Prostate gland (tissue), 2 donors: Measurements from ENCODE around the gene CYTH4. TPM values are rescaled to one million over a fixed set of nuclear protein-coding genes. Genes with fewer than 3 reads are reported as not detected.

Experiments
- DNase-seq: peaks from one replicate; pipeline ENCODE4 v3.0.0-alpha.2; 2019; ENCODE audit warnings: low spot score
- H3K27ac ChIP-seq, 2 donors: fragments of 200-600 bp; sonication (generic); 2 replicates each; pipeline ENCODE4 v1.5.1; 2017 to 2019
- H3K27me3 ChIP-seq: fragments of 200-600 bp; sonication (generic); replicated peaks from 2 replicates; pipeline ENCODE4 v1.5.1; 2019; ENCODE audit not compliant: insufficient read depth
- H3K36me3 ChIP-seq, 2 donors: fragments of 200-600 bp; sonication (generic); 1 replicate in 1 of 2; 2 replicates in 1 of 2; pipeline versions ENCODE4 v1.5.1 to v1.8.1; 2017 to 2019
- H3K4me1 ChIP-seq: fragments of 200-600 bp; sonication (generic); replicated peaks from 2 replicates; pipeline ENCODE4 v1.5.1; 2019
- H3K4me3 ChIP-seq, 2 donors: fragments of 200-600 bp; sonication (generic); 2 replicates each; pipeline ENCODE4 v1.5.1; 2017 to 2019
- H3K9me3 ChIP-seq: fragments of 200-600 bp; sonication (generic); 2 replicates; pipeline ENCODE4 v1.5.1; 2017
- CTCF ChIP-seq, 4 experiments: fragments of 200-600 bp in 2 of 4; fragments of 450-650 bp in 2 of 4; sonication (generic) in 2 of 4; IDR thresholded peaks; 1 replicate in 3 of 4; 2 replicates in 1 of 4; pipeline ENCODE4 v1.5.1; 2016 to 2019; ENCODE audit warnings: antibody characterized with exemption in 4 of 4, mild to moderate bottlenecking in 2 of 4, moderate library complexity in 2 of 4
- POLR2A ChIP-seq: fragments of 450-650 bp; IDR thresholded peaks from one replicate; pipeline ENCODE4 v1.6.1; 2016; ENCODE audit warnings: antibody characterized with exemption, mild to moderate bottlenecking
- POLR2AphosphoS5 ChIP-seq: sonication (generic); formaldehyde crosslinking; IDR thresholded peaks from one replicate; pipeline ENCODE4 v1.6.1; 2017; ENCODE audit warnings: antibody characterized with exemption
- WGBS: methylation state at CpG from one replicate; pipeline ENCODE4 v1.1.5; 2018; 5-methylcytosine and 5-hydroxymethylcytosine counted together
- intact Hi-C: fragments of 100-400 bp; cut with DNase I; formaldehyde crosslinking; loops from one replicate; pipeline ENCODE4 v1.14.2; 2022
- total RNA-seq, 2 donors: library from RNA; depleted of rRNA; stranded (reverse); fragments of >200 nt; gene quantifications; one replicate each; pipeline ENCODE4 v1.1.0, GENCODE V29; 2016

The CYTH4 gene
- total RNA-seq, 2 donors from 2014 or later, result 4.7 to 5.5 TPM

- intact Hi-C loops, result no loop called here
- H3K27ac ChIP-seq, result no peak overlapping the region
- no peaks in the 10 kb centered on the region for H3K4me1 ChIP-seq
- H3K36me3 ChIP-seq, result no peaks in the 10 kb centered on the region
- no peaks in the 10 kb centered on the region for H3K9me3 ChIP-seq
- H3K27me3 ChIP-seq, result no peaks in the 10 kb centered on the region
- H3K4me3 ChIP-seq, result no peak overlapping the region
- WGBS, result 53% methylated on average over 25 of the region's 25 CpGs
- no peak for DNase-seq
- TF ChIP-seq POLR2AphosphoS5, result no peak
- no peak for TF ChIP-seq POLR2A
- TF ChIP-seq CTCF (IDR thresholded peaks at IDR 0.05), result no peak
These were observed 31.3 kb downstream of the CYTH4 start for GRCh38 chr22:37313376-37314314.

- Histone ChIP-seq H3K4me1 (no peaks in the 10 kb centered on the region), H3K27me3 (no peaks in the 10 kb centered on the region), H3K4me3 (no peak overlapping the region), H3K9me3 (no peaks in the 10 kb centered on the region), H3K27ac (no peak overlapping the region), H3K36me3 (no peaks in the 10 kb centered on the region)
- DNase-seq, result no peak
- 70% methylated on average over 10 of the region's 16 CpGs for WGBS
- TF ChIP-seq POLR2AphosphoS5 (no peak), CTCF (IDR thresholded peaks at IDR 0.05) (no peak), POLR2A (no peak)
- intact Hi-C loops, result loop anchor here (5.0 kb wide), 3 partner anchors 113 to 253 kb away; partner anchors contain the start of gene ELFN2
These were observed 32.2 kb downstream of the CYTH4 start for GRCh38 chr22:37314315-37315074.

- intact Hi-C loops, result loop anchor here (5.0 kb wide), 3 partner anchors 111 to 251 kb away; partner anchors contain the start of gene ELFN2
- no peaks in the 10 kb centered on the region for H3K9me3 ChIP-seq
- no peak overlapping the region for H3K4me3 ChIP-seq
- TF ChIP-seq POLR2AphosphoS5 (no peak), CTCF (IDR thresholded peaks at IDR 0.05) (no peak), POLR2A (no peak)
- H3K36me3 ChIP-seq, result no peaks in the 10 kb centered on the region
- H3K27me3 ChIP-seq, result no peaks in the 10 kb centered on the region
- WGBS, result 72% methylated on average over 6 of the region's 6 CpGs
- DNase-seq, result no peak
- H3K27ac ChIP-seq, result no peak overlapping the region
- H3K4me1 ChIP-seq, result no peaks in the 10 kb centered on the region
These were observed 34.1 kb downstream of the CYTH4 start for GRCh38 chr22:37316405-37316804.

GRCh38 chr22:37316875-37317371, 34.6 kb downstream of the CYTH4 start:
- H3K27me3 ChIP-seq, result no peaks in the 10 kb centered on the region
- H3K9me3 ChIP-seq, result no peaks in the 10 kb centered on the region
- no peak overlapping the region for H3K4me3 ChIP-seq
- H3K27ac ChIP-seq, result no peak overlapping the region
- H3K4me1 ChIP-seq, result no peaks in the 10 kb centered on the region
- DNase-seq, result peak; percentile 79
- TF ChIP-seq POLR2AphosphoS5 (peak; percentile 34), CTCF (IDR thresholded peaks at IDR 0.05) (peak; percentile 61 to 94 (median 89)), POLR2A (no peak)
- intact Hi-C loops, result loop anchor here (5.0 kb wide), 3 partner anchors 110 to 250 kb away; partner anchors contain the start of gene ELFN2
- 33% methylated on average over 8 of the region's 11 CpGs for WGBS
- H3K36me3 ChIP-seq, result no peaks in the 10 kb centered on the region
